HepG2 (cell line): ENCODE data around the gene SIN3A. TPM values are rescaled to one million over a fixed set of nuclear protein-coding genes. Genes with fewer than 3 reads are reported as not detected.

Experiments
- AKAP8 ChIP-seq: sonication (generic); formaldehyde crosslinking; IDR thresholded peaks from 2 replicates; pipeline ENCODE4 v1.5.1; 2020; ENCODE audit warnings: mild to moderate bottlenecking, missing genetic modification reagents
- CCAR2 ChIP-seq: fragments of 200-400 bp; formaldehyde crosslinking; optimal IDR thresholded peaks from 2 replicates; pipeline ENCODE3; 2018; ENCODE audit warnings: low read depth, mild to moderate bottlenecking, low read length, moderate library complexity
- CENPT ChIP-seq: sonication (generic); formaldehyde crosslinking; IDR thresholded peaks from 2 replicates; pipeline ENCODE4 v1.8.0; 2022; ENCODE audit warnings: low read depth, mild to moderate bottlenecking, moderate library complexity, missing genetic modification reagents
- CSRNP1 ChIP-seq: sonication (generic); formaldehyde crosslinking; IDR thresholded peaks from 2 replicates; pipeline ENCODE4 v1.8.1; 2023; ENCODE audit warnings: mild to moderate bottlenecking, missing genetic modification reagents
- GATAD1 ChIP-seq: IDR thresholded peaks from 2 replicates; pipeline ENCODE4 v1.6.1; 2016; ENCODE audit warnings: missing genetic modification reagents, missing compliant biosample characterization
- GLMP ChIP-seq: sonication (generic); formaldehyde crosslinking; IDR thresholded peaks from 2 replicates; pipeline ENCODE4 v1.9.0; 2021; ENCODE audit warnings: missing genetic modification reagents, mild to moderate bottlenecking, borderline replicate concordance
- HDAC2 ChIP-seq: sonication (generic); formaldehyde crosslinking; IDR thresholded peaks from 2 replicates; pipeline ENCODE4 v1.4.0; 2020; ENCODE audit warnings: missing genetic modification reagents
- HNRNPLL ChIP-seq: fragments of 200-400 bp; formaldehyde crosslinking; IDR thresholded peaks from 2 replicates; pipeline ENCODE4 v1.6.1; 2017; ENCODE audit warnings: mild to moderate bottlenecking, low read depth, low read length; ENCODE audit not compliant: poor library complexity, severe bottlenecking
- KAT2B ChIP-seq: fragments of 150-350 bp; IDR thresholded peaks from 2 replicates; pipeline ENCODE4 v1.6.1; 2014; ENCODE audit warnings: low read depth, low read length, borderline replicate concordance
- MEIS1 ChIP-seq: sonication (generic); formaldehyde crosslinking; IDR thresholded peaks from 2 replicates; pipeline ENCODE4 v1.9.0; 2021; ENCODE audit warnings: mild to moderate bottlenecking, missing genetic modification reagents, moderate library complexity, borderline replicate concordance
- MTF1 ChIP-seq: sonication (generic); formaldehyde crosslinking; IDR thresholded peaks from 2 replicates; pipeline ENCODE4 v1.5.0; 2020; ENCODE audit warnings: missing genetic modification reagents
- PBX2 ChIP-seq: IDR thresholded peaks from 2 replicates; pipeline ENCODE4 v1.6.1; 2016; ENCODE audit warnings: control low read depth
- PTBP1 ChIP-seq: fragments of 200-400 bp; formaldehyde crosslinking; IDR thresholded peaks from 2 replicates; pipeline ENCODE4 v1.6.1; 2018; ENCODE audit warnings: low read length, low read depth; ENCODE audit not compliant: poor library complexity, severe bottlenecking
- RORA ChIP-seq: sonication (generic); formaldehyde crosslinking; IDR thresholded peaks from 2 replicates; pipeline ENCODE4 v1.5.0; 2020; ENCODE audit warnings: mild to moderate bottlenecking, missing genetic modification reagents, moderate library complexity
- TEAD2 ChIP-seq: sonication (generic); formaldehyde crosslinking; IDR thresholded peaks from 2 replicates; pipeline ENCODE4 v1.9.0; 2021; ENCODE audit warnings: missing genetic modification reagents
- TFDP2 ChIP-seq: sonication (generic); formaldehyde crosslinking; IDR thresholded peaks from 2 replicates; pipeline ENCODE4 v1.4.0; 2020; ENCODE audit warnings: missing genetic modification reagents
- ZFX ChIP-seq: sonication (generic); formaldehyde crosslinking; IDR thresholded peaks from 2 replicates; pipeline ENCODE4 v1.4.0; 2020; ENCODE audit warnings: mild to moderate bottlenecking, low read depth, missing genetic modification reagents, moderate library complexity
- ZFYVE20 ChIP-seq: sonication (generic); formaldehyde crosslinking; IDR thresholded peaks from 2 replicates; pipeline ENCODE4 v1.8.0; 2023; ENCODE audit warnings: low read depth, mild to moderate bottlenecking, moderate library complexity, missing genetic modification reagents, borderline replicate concordance
- ZIK1 ChIP-seq: sonication (generic); formaldehyde crosslinking; IDR thresholded peaks from 2 replicates; pipeline ENCODE4 v1.5.0; 2020; ENCODE audit warnings: mild to moderate bottlenecking, low read depth, missing genetic modification reagents, borderline replicate concordance
- ZNF639 ChIP-seq: conservative IDR thresholded peaks from 2 replicates; pipeline ENCODE4 v1.6.1; 2018; ENCODE audit warnings: missing genetic modification reagents
- ZNF746 ChIP-seq: sonication (generic); formaldehyde crosslinking; IDR thresholded peaks from 2 replicates; pipeline ENCODE4 v1.8.0; 2022; ENCODE audit warnings: mild to moderate bottlenecking, missing genetic modification reagents
- ZNF775 ChIP-seq: sonication (generic); formaldehyde crosslinking; IDR thresholded peaks from 2 replicates; pipeline ENCODE4 v1.4.0; 2020; ENCODE audit warnings: missing genetic modification reagents, mild to moderate bottlenecking, moderate library complexity, borderline replicate concordance
- ZNF839 ChIP-seq: sonication (generic); formaldehyde crosslinking; IDR thresholded peaks from 2 replicates; pipeline ENCODE4 v1.4.0; 2020; ENCODE audit warnings: missing genetic modification reagents, mild to moderate bottlenecking, borderline replicate concordance
- polyA plus RNA-seq, 8 experiments: library from polyadenylated mRNA; depleted of rRNA in 3 of 8; stranded (reverse) in 7 of 8; unstranded in 1 of 8; fragments of >200 nt; fragmentation: Illumina TruSeq in 4 of 8; extraction: Trizol in 4 of 8; gene quantifications; 2 replicates each; pipeline versions ENCODE4 v1.2.1 to v1.2.3, GENCODE V29; 2011 to 2016; ENCODE audit warnings: low read depth in 4 of 8, missing spikeins in 1 of 8, mixed read lengths in 1 of 8; ENCODE audit not compliant: insufficient read depth in 1 of 8
- total RNA-seq, 5 experiments: library from RNA; depleted of rRNA; stranded (reverse); fragments of >200 nt; fragmentation: Illumina TruSeq; extraction: Trizol; gene quantifications; 2 replicates each; pipeline ENCODE4 v1.2.3, GENCODE V29; 2016; ENCODE audit warnings: low read depth in 1 of 5

The SIN3A gene
- total and polyA plus RNA-seq, 2 of the 13 experiments (the other 11 are each of a cell fraction or from before 2014, with no cell fraction given), result 16.1 to 28.1 TPM

- TF ChIP-seq TEAD2 (CRISPR knock-in tag) (no peak), ZNF839 (CRISPR knock-in tag) (no peak), CSRNP1 (CRISPR knock-in tag) (0 out of 2 replicates have a peak, but pooled peaks have one; percentile 76), CCAR2 (no peak), PTBP1 (no peak), TFDP2 (CRISPR knock-in tag) (peak; percentile 98), CENPT (CRISPR knock-in tag) (peak; percentile 86), AKAP8 (CRISPR knock-in tag) (peak; percentile 92), HNRNPLL (peak; percentile 87), HDAC2 (CRISPR knock-in tag) (peak; percentile 65; the same call in 1 of the 2 replicates), MEIS1 (no peak), ZFX (CRISPR knock-in tag) (peak; percentile 79), GATAD1 (CRISPR knock-in tag) (peak; percentile 84), GLMP (CRISPR knock-in tag) (no peak), ZNF746 (CRISPR knock-in tag) (peak; percentile 39; the same call in 1 of the 2 replicates), KAT2B (no peak), MTF1 (CRISPR knock-in tag) (no peak), PBX2 (CRISPR knock-in tag) (no peak), ZNF775 (CRISPR knock-in tag) (no peak), ZFYVE20 (CRISPR knock-in tag) (no peak), ZNF639 (peak; percentile 96), ZIK1 (CRISPR knock-in tag) (0 out of 2 replicates have a peak, but pooled peaks have one; percentile 87), RORA (CRISPR knock-in tag) (no peak)
These were observed 2.4 kb upstream of the SIN3A start (continued) for GRCh38 chr15:75453703-75454470.
